ENCODE data around the gene DCANP1.
A peak's percentile ranks its signal among the peaks of the same experiment; 100 is the strongest.

Gene DCANP1

DNA sequence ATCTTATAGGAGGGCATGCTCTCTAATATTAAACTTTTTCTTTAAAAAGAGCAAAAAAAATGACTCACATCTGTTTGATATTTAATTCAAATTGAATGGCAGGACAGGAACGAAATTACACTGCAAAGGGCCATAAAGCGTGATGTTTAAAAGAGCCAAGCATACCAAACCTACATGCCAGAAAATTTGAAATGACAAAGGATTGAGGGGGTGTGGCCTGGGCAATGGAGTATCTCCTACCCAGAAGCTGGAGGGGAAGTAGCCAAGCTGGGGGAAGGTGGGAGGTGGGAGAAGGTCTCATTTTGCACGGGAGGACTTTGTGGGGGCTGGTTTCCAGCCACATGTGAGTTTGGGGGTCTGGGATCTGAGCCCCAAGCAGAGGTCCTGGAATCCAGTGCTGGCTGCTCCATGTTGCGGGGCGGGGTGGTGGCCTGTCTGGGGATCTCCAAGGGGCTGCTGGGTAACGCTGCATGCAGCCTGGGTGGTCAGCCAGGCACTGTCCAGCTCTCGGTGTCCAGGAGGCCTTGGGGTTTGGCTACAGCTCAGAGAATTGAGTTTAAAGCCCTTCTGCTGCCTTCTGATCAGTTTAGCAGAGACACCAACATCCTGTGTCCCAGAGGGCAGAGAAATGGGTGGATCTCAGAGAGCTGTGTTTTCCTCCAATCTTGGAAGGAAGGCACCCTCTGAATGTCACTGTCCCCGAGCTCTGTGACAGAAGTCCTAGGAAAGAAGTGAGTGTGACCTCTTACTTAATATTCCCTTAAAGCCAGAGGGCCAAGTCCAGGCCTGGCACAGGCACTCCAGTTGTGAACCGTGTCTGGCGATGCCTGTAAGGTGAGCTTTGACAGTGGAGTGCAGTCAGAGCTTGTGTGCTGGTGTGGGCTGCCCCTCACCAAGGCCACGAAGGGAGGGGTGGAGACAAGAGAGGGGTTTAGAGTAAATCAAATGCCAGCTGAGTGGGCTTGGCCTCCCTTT lies 7.6 kb downstream of the DCANP1 start:
- DNase-seq: no peak

DNA sequence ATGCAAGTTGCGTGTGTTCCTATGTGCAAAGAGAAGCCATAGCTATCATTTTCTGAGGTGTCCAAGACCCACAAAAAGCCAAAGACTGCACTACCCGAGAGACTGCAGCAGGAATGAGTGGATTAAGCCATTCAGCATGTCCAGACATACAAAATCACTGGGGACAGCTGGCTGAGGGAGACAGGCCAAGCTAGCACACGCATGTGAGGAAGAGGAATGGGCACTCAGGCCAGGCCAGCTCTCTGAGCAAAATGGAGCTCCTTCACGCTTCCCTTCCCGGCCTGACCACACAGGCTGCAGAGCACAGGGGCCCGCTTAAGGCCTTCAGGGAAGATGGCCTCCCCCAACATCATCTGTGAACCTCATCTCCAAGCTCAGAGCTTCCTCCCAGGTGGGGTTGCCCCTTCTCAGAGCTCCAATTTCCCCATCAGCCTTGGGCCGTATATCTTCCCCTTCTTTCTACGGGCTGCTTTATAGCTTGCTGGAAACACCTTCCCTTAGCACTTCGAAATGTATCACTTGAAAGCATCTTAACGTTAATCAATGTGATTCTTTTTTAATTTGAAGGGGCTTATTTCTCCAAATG lies 8.4 kb downstream of the DCANP1 start:
- no peak for DNase-seq

DNA sequence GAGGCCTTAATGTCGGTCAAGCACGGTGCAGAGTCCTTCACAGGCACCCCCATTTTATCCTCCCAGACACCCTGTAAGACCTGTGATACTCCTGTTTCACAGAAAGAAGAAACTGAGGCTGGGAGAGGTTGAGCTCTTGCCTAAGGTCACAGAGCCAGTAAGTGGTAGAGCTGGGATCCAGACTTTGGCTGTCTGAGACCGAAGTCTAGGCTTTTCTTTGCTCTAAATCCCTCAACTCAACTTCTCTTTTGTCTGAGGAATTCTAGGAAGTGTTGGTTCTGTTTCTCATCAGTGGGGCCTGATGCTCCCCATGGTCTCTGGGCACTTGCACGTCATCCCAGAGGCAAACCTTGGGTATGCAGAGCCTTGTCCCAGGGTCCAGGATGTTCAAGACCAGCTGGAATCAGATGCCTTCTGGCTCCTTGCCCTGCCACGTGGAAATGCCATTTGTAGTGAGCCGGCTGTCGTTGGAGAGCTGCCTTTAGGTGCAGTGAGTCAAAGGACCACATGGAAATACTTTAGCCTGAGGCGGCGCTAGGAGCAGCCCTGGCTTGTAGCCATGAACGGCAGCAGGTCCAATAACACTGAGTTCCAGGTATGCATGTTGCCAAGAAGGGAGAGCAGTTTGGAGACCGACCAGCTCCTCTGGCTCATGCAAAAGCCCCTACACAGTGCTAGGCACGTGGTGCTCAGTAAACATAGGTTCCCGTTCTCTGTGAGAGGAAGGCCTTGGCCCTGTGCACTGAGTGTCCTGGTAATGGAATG lies 9.2 kb downstream of the DCANP1 start:
- no peak for DNase-seq

DNA sequence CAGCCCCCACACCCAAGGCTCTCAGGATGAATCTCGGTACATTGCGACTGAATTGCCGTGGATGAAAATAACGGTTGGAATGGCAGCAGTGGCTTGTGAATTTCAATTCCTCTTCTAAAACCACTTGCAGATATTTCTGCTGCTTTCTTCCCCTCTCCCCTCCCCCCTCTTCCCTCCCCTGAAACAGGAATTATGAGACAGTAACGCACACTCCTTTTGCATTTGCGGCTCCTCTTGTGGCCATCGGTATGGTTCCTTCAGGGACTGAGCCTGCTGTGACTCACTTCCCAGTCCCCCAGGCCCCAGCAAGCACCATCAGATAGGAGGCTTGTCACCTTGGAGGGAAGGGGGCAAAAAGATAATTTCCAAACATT lies 9.7 kb downstream of the DCANP1 start:
- peak; percentile 80 for DNase-seq

DNA sequence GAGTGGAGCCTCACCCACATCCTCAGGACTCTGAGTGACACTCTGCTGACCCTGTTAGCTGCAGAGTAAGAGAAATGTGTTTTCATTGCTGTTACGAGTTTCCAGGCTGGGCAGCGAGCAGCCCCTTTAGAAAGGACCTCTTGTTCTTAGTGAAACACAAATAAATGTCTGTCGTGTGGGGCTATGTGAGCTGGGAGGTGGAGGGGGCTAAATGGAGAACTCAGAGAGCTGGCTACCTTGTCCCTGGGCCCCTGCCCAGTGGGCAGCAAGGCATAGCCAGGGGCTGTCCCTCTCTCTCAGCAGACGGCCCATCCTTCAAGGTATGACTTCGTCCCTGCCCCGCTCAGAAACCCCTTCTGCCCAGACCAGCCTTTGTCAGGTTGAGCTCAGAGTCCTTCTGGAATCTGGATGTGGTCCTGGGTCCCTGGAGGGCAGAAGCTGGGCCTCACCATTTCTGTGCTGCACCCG lies 10.2 kb downstream of the DCANP1 start:
- DNase-seq: no peak

DNA sequence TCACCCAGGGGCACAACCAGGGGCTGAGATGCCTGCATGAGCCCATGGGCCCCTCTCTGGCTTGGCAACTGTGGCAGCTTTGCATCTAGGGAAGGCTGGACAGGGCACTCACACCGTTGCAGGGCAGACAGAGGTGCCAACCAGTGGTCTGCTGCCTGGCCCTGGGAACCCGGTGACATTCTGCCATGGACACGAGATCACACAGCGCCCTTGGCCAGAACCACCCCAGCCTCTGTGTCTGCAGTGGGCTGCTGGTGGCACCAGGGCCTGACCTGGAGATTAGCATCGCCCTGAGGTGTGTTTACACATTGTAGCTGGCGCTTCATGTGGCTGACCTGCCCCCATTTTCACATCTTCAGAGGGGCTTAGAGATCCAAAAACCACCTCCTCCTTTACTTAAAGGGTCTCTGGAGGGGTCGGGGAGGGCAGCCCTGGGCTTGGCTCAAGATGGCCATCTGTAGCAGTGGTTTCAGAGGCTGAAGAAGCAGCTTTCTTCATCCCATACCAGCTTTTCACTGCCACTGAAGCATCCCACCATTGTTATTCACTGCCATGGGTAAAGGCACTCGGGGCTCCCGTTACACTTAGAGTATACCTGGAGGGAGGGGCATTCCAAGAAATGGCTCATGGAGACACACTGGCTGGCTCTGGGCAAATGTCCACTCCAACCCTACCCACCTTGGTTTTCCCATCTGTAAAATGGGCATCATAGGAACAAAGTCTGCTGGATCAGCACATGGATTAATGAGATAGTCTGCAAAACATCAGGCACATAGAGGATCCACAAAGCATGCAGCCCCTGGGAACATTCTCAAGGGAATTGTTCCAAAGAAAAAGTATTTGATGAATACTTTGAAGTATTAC lies 11.4 kb downstream of the DCANP1 start:
- DNase-seq: no peak

DNA sequence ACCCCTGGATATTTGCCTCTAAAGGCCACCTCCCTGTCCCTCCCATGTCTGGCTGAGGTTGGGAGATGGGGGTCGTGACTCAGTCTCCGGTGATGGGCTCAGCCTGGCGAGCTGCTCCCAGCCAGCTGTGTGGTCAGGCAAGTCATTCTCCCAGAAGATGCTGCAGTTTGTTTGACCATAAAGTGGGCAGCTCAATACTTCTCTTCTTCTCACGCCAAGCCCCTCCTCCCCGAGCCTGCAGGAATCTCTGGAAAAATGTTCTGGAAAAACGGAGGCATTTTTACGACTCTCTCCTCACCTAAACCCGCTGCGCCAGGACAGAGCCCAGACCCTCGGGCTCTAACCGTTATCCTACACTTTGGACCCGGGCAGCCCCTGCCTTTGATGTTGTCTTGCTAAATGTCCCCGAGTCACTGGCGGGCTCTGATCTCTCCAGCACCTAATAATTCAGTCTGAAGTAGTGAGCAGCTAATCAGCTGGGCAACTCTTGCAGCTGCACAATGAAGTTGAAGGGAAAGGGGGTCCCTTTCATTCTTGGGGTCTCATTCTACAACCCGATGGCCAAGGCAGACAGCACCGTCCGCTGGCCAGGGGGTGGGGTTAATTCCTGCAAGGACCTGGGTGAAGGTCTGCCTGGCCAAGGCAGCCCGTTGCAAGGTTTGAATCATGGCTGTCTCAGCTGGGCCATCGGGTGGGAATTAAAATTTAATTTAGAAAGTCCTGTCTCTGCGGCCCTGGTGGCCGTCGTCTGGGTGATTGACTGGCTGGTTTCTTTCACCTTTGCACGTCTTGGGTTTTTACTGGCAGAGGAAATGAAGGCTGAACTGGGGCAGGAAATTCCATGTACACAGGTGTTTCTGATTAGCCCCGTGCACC lies 12.3 kb downstream of the DCANP1 start:
- no peak for DNase-seq

DNA sequence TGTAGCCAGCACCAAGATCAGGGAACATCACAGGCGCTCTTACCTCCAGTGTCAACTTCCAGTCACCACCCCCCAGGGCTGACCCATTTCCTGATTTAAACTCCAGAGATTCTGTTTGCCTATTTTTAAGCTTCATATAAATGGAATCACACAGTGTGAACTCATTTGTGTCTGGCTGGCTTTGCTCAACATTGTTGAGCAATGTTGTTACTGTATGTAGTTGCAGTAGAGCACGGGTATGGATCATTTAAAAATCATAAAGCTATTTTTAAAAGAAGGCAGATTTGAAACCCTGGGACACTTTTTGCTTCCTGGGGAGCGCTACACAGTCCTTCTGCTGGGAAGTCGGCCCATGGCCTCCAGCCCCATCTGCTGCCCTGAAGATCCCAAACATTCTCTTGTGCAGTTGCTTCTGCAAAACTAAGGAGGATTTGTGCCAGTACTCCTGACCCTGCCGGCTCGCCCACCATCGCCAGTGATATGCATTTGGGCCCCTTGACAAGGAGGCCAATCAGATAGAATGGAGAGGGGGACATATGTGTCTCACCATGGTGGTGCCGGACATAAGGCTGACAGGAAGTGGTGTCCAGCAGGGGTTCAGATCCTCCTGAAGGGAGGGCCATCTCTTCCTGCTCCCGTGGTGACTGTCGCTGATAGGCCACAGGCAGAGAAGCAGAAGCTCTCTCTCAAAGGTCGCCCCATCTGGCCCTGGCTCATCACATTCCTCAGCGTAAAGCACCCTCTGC lies 13.3 kb downstream of the DCANP1 start:
- peak; percentile 49 for DNase-seq

DNA sequence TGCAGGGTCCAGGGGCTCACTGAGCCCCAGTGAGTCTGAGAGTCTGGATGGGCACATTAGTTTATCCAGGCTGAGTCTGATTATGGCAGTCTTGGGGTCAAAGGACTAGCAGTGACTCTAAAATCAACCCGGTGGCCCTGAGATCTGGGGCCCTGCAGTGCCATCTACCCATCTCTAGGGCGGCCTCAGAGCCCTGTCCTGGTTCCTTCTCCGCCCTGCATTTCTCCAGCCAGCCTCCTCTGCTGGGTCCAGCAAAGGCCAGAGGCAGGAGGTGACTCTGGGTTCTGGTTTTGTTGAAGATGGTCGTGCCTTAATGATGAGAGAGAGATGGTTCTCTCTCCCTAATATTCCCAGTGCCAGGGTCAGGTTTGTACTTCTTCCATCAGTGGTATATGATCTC lies 15.0 kb downstream of the DCANP1 start:
- DNase-seq: no peak

DNA sequence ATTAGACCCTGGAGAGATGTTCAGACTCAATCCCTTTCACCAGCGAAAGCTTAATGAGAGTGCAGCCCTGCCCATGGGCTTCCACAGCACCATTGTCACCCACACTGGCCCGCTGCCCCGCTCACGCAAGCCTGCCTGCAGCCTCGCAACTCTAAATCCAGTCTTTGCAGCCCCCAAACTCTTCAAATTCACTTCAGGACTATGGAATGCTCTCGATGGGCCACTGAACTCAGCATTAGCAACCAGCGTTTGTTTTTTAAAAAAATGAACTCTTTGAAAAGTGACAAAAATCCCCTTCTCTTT lies 17.1 kb downstream of the DCANP1 start:
- DNase-seq: no peak

DNA sequence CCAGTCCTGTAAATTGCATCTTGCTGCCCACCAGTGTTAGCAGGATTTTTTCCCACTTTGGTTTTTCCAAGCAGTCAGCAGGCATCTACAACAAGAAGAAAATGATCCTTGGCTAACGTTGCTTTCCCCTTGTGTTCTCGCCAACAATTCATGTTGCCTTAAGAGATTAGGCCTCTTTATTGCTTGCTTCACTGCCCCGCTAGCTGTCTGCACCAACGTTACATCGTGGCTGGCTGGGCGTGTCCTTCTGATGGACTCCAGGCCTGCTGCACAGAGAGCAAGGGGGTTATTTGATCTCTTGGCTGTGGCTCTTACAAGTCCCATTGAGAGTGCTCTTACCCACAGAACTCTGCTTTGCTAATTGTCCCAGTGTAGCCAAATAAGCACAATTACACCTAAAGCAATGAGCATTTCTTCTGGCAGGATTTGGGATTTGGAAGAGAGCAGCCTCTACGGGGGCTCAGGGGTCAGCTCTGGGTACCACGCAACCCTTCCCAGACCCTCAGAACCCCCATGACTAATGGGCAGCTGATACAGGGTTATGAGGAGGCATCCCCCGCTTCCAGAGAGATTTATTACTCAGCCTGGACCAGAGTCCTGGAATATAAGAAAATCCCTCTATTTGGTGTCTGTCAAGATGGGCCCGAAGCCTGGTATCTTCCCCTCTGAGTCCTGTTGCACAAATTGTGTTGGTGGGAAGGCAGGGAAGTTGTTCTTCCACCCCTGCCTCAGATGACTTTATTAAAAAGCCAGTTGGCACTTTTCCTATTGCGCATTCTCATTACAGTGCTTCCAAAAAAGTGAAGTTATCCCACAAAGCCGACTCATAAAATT lies 17.6 kb downstream of the DCANP1 start:
- DNase-seq: no peak

DNA sequence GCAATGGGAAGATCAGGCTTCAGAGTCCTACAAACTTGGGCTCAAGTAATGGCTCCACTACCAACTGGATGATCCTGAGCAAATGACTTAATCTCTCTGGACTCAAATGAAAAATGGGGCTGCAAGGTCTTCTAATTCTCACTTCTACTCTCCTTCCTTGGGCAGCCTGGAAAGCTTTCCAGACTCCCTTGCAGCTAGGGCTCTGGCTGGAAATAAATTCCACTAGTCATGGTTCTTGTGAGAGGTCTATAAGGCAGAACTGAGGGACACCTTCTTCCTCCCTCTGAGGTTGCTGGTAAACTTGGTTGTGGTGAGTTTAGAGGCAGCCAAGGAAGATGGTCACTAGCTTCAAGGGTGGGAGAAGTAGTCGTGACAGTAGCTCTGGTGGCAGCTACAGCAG lies 18.6 kb downstream of the DCANP1 start:
- DNase-seq: no peak

DNA sequence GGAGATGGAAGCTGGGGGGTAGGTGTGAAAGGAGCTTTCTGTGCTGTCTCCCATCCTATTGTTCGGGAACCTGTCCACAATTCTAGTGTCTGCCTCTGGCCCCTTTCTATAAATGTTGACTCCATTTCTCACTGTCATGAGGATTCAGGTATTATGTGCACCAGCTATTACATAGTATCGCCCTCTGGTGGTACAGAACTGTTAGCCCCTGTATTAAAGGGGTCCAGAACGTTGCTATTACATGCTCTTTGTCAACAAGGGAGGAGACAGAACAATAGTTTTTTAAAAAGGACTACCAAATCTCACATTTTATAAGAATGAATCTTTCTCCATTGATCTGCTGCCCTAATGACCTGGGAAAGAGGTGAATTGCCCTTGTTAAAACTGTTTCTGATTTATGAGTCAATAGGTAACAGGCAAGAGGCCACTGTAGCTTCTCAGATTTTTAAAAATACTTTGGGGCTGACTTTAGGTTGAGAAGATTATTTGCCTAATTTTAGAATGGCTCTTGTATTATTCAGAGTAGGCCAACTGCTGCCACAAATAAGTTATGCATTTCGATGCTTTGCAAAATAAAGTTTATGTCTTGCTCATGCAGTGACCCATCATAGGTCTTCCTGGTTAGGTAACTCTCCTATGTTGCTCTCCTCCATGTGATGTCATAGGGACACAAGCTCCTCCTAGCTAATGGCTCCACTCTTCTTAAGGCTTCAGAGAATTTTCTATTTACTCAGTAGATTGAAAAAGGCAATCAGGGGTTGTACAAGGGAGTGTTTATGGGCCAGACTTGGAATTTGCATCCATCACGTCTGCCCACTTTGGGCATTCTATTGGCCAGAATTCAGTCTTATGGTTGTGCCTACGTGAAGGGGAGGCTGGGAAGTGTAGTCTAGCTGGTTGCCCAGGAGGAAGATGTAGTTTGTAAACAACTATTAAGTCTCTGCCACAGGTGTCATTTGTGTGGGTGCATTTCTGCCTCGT lies 20.8 kb downstream of the DCANP1 start:
- no peak for DNase-seq

DNA sequence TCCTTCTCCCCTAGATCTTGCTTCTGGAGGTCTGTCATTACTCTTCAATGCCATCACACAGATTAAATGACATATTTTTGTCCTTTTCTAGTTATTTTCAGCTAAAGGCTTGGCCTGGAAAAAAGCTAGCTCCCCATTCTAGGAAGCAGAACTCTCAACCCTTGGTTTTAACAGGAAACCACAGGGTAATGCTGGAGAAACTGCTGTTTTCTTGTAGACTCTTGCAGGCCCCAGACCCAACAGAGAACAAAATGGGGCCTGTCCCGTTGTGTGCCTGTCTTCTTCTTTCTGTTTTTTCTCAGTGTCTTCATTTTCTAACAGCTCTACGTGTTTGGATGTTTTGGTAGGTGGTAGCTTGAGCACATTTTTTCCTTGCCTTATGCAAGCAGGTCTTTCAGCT lies 21.5 kb downstream of the DCANP1 start:
- DNase-seq: peak; percentile 8

DNA sequence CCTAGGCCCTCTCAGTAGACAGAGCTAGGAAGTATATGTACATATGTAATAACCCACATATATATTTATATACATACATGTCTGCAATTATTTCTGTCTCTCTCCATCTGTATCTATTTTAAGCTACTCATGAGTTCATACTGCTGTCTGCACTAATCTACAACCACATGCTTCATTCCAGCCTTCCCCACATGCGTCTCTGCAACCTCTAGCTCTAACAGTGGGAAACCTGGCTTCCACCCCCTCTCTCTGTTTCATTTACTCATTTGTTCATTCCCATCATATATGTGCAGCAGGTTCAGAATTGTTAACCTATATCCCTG lies 23.3 kb downstream of the DCANP1 start:
- no peak for DNase-seq

DNA sequence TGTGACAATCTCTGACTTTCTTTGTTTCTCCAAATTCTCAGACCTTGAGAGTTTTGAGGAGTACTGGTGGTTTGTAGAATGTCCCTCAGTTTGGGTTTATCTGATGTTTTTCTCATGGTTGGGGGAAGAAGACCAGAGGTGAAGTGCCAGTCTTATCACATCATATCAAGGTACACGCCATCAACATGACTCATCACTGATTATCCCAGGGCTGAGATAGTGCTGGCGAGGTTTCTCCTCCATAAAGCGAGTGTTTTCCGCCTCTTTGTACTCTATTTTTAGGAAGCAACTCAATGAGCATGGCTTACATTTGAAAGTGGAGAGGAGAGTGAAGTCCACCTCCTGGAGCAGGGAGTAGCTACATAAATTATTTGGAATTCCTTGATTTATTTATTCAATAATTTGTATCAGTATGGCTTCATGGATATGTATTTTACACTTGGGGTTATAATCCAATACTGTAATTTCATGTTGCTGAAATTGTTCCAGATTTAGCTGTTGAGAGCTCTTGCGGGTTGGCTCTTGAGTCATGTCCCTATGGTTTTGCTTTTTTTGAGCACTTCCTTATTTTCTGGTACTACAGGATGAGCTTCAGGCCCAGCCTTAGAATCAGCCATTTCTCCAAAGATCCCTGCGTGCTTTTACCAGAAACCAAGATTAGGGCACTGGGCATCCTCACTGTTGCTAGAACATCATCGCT lies 23.9 kb downstream of the DCANP1 start:
- peak; percentile 57 for DNase-seq

DNA sequence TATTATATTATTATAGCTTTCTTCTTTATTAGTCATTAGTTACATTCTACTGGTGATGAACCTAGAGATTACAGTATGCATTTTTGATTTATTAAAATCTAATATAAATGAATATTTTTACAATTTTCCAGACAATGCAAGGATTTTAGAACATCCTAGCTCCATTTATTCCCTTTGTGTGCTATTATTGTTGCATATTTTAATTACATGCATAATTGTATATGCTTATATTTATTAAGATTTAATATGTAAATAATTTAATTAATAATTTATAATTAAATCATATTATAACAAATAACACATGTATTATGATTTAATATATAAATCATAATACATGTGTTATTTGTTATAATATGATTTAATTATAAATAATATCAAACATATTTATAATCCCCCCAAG lies 24.7 kb downstream of the DCANP1 start:
- no peak for DNase-seq

DNA sequence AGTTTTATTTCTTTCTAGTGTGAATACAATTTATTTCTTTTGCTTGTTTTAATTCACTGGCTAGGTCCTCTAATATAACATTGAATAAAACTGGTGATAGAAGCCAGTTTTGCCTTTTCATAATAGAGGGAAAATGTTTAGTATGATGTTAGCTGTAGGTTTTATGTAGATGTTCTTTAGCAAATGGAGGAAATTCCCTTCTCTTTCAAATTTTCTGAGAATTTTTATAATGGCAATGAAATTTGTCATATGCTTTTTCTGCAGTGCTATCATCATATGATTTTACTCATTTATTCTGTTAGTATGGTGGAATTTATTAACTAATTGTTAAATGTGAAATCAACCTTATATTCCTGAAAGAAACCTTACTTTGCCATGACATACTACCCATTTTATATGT lies 30.1 kb downstream of the DCANP1 start:
- no peak for DNase-seq

Data from SIG-M5 (cell line).